GM12864 (cell line): Measurements from ENCODE around the gene DOC2B.
A peak's percentile ranks its signal among the peaks of the same experiment; 100 is the strongest.
"Not testable (repeated sequence)": the region's sequence is repeated elsewhere in the genome, so short reads cannot be mapped to it uniquely, and the experiment has no call there.

Source experiments
- DNase-seq: peaks from one replicate; pipeline ENCODE4 v3.0.0-alpha.2; 2011; ENCODE audit warnings: low read depth
- H3K4me3 ChIP-seq: 2 replicates; pipeline ENCODE4 v1.5.1; 2011; ENCODE audit warnings: mild to moderate bottlenecking, low read depth, low read length, control low read depth
- CTCF ChIP-seq: IDR thresholded peaks from 2 replicates; pipeline ENCODE4 v1.5.1; 2011; ENCODE audit warnings: low read depth, mild to moderate bottlenecking, moderate library complexity, low read length, control low read depth, inconsistent platforms; ENCODE audit errors: missing control alignments

Gene DOC2B

GRCh38 chr17:216625-217024 lies 35.2 kb upstream of the DOC2B start:
- TF ChIP-seq CTCF: no peak
- no peak overlapping the region for H3K4me3 ChIP-seq
- no peak for DNase-seq

GRCh38 chr17:215563-216478 lies 34.4 kb upstream of the DOC2B start:
- DNase-seq: not testable (repeated sequence)
- peak overlapping the region; percentile 67 for H3K4me3 ChIP-seq

- no peak for DNase-seq
- peak overlapping the region; percentile 67 for H3K4me3 ChIP-seq
- no peak for TF ChIP-seq CTCF
Observed at GRCh38 chr17:214881-215331, 33.5 kb upstream of the DOC2B start.

- TF ChIP-seq CTCF: no peak
- H3K4me3 ChIP-seq: no peak overlapping the region
- no peak for DNase-seq
Observed at GRCh38 chr17:213286-214105, 32.0 kb upstream of the DOC2B start.

- H3K4me3 ChIP-seq: no peak overlapping the region
- DNase-seq: no peak
- no peak for TF ChIP-seq CTCF
Observed at GRCh38 chr17:210402-210801, 29.0 kb upstream of the DOC2B start.

GRCh38 chr17:208429-208828 lies 27.0 kb upstream of the DOC2B start:
- no peak for DNase-seq
- no peak overlapping the region for H3K4me3 ChIP-seq
- TF ChIP-seq CTCF: no peak

GRCh38 chr17:207775-208174 lies 26.3 kb upstream of the DOC2B start:
- no peak for DNase-seq
- no peak overlapping the region for H3K4me3 ChIP-seq
- no peak for TF ChIP-seq CTCF
